IPS DF 4.7 (cell line): ENCODE data around the gene ZNF512B.
"Not testable (repeated sequence)": the region's sequence is repeated elsewhere in the genome, so short reads cannot be mapped to it uniquely, and the experiment has no call there.

ENCODE experiments used
- DNase-seq: peaks from one replicate; pipeline ENCODE4 v3.0.0-alpha.2; 2013; ENCODE audit warnings: low spot score; ENCODE audit errors: extremely low read depth

Gene ZNF512B

GRCh38 chr20:63963784-63964301 is 5.9 kb downstream of the ZNF512B start:
- no peak for DNase-seq

- DNase-seq: no peak
Observed at GRCh38 chr20:63963348-63963741, 6.4 kb downstream of the ZNF512B start.

GRCh38 chr20:63962426-63963347 is 7.0 kb downstream of the ZNF512B start:
- no peak for DNase-seq

- no peak for DNase-seq
Observed at GRCh38 chr20:63961664-63962425, 7.9 kb downstream of the ZNF512B start.

GRCh38 chr20:63960654-63961621 is 8.8 kb downstream of the ZNF512B start:
- not testable (repeated sequence) for DNase-seq

GRCh38 chr20:63959699-63960075 is 10.0 kb downstream of the ZNF512B start:
- no peak for DNase-seq

GRCh38 chr20:63958964-63959698 is 10.6 kb downstream of the ZNF512B start:
- DNase-seq: no peak

GRCh38 chr20:63958471-63958870 is 11.3 kb downstream of the ZNF512B start:
- no peak for DNase-seq

- DNase-seq: no peak
Observed at GRCh38 chr20:63957690-63958441, 11.9 kb downstream of the ZNF512B start.

- no peak for DNase-seq
Observed at GRCh38 chr20:63957004-63957689, 12.6 kb downstream of the ZNF512B start.

- DNase-seq: no peak
Observed at GRCh38 chr20:63956664-63957003, 13.1 kb downstream of the ZNF512B start.

- no peak for DNase-seq
Observed at GRCh38 chr20:63955827-63956663, 13.7 kb downstream of the ZNF512B start, which contains the start of gene UCKL1. Gene UCKL1, minus strand, starts transcription at chr20:63956416. Its CDS starts 44 bp downstream, at chr20:63956372.

- no peak for DNase-seq
Observed at GRCh38 chr20:63955281-63955826, 14.4 kb downstream of the ZNF512B start.

GRCh38 chr20:63953764-63954429 is 15.8 kb downstream of the ZNF512B start:
- DNase-seq: no peak

- no peak for DNase-seq
Observed at GRCh38 chr20:63952769-63953168, 17.0 kb downstream of the ZNF512B start.

- no peak for DNase-seq
Observed at GRCh38 chr20:63952210-63952535, 17.6 kb downstream of the ZNF512B start.

- no peak for DNase-seq
Observed at GRCh38 chr20:63951398-63952209, 18.1 kb downstream of the ZNF512B start.
